Naive B cell (primary cell): ENCODE measurements around the gene MTAP. TPM values are rescaled to one million over a fixed set of nuclear protein-coding genes. Genes with fewer than 3 reads are reported as not detected.
A peak's percentile ranks its signal among the peaks of the same experiment; 100 is the strongest.

Source experiments
- ATAC-seq, 2 donors: fragments of 150-1000 bp; cut with Tn5 transposase; 2 replicates each; pipeline ENCODE4 v1.10.0; 2021; ENCODE audit warnings: low read depth in 2 of 2, mild to moderate bottlenecking in 2 of 2, moderate library complexity in 2 of 2
- DNase-seq: peaks from one replicate; pipeline ENCODE4 v3.0.0; 2022
- H3K27ac Mint-ChIP-seq, 6 donors: one replicate each; pipeline ENCODE4 v1.8.0; 2020 to 2022; ENCODE audit warnings: mild to moderate bottlenecking in 6 of 6, mixed read lengths in 6 of 6, moderate library complexity in 5 of 6, inconsistent platforms in 2 of 6
- H3K27me3 Mint-ChIP-seq, 3 donors: one replicate each; pipeline ENCODE4 v1.8.0; 2021 to 2022; ENCODE audit warnings: mixed read lengths in 3 of 3, mild to moderate bottlenecking in 1 of 3
- H3K36me3 Mint-ChIP-seq, 2 donors: one replicate each; pipeline ENCODE4 v1.8.0; 2020 to 2022; ENCODE audit warnings: mixed read lengths in 2 of 2, inconsistent platforms in 1 of 2, mild to moderate bottlenecking in 1 of 2
- H3K4me1 Mint-ChIP-seq, 3 donors: one replicate each; pipeline ENCODE4 v1.8.0; 2020 to 2022; ENCODE audit warnings: mixed read lengths in 3 of 3, inconsistent platforms in 1 of 3, mild to moderate bottlenecking in 1 of 3, moderate library complexity in 1 of 3
- H3K4me3 Mint-ChIP-seq, 8 donors: one replicate each; pipeline ENCODE4 v1.8.0; 2020 to 2022; ENCODE audit warnings: mild to moderate bottlenecking in 8 of 8, mixed read lengths in 8 of 8, moderate library complexity in 8 of 8, inconsistent platforms in 2 of 8
- H3K9me3 Mint-ChIP-seq, 7 donors: one replicate each; pipeline ENCODE4 v1.8.0; 2020 to 2022; ENCODE audit warnings: mixed read lengths in 7 of 7, mild to moderate bottlenecking in 5 of 7, inconsistent platforms in 2 of 7, moderate library complexity in 1 of 7
- polyA plus RNA-seq, 6 donors: library from polyadenylated mRNA; unstranded; fragments of 300-500 nt; fragmentation: Illumina TruSeq; gene quantifications; one replicate each; pipeline ENCODE4 v1.2.3, GENCODE V29; 2021; ENCODE audit warnings: low read depth in 6 of 6

The MTAP gene
- 10 to 100 TPM; 12.1 to 24.3 (median 18.1) TPM for polyA plus RNA-seq

DNA sequence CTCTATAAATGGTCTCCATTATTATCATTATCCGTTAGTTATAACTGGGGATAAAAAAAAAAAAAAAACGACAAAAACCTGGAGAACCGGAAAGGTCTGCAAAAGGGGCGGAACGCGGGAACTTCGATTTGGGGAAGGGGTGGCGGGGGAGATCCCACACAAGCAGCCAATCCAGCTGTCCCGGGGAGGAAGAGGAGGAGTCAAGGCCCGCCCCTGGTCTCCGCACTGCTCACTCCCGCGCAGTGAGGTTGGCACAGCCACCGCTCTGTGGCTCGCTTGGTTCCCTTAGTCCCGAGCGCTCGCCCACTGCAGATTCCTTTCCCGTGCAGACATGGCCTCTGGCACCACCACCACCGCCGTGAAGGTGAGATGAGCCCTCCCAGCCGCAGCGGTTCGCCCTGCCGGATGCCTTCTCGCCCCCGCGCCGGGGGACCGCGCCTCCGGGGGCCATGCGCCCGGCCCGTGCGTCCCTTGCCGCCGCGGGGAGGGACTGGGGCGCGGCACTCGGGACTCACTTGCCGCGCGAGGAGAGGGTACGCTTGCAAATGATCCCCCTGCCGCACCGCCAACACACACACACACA is at the start of gene MTAP:
Gene MTAP, plus strand, starts transcription at position 219 of the 583 bp plus-strand sequence. Its CDS starts 113 bp downstream, at position 332.
- peak; percentile 66 for DNase-seq
- peaks cover 5 to 11% (median 11%) of the 10 kb centered on the region in 3 donors for H3K27me3 Mint-ChIP-seq
- H3K4me3 Mint-ChIP-seq = peak within 1 kb of the TSS; percentile 96 to 100 (median 100)
- peak within 1 kb of the TSS; percentile 89 to 99 (median 96) for H3K27ac Mint-ChIP-seq
- H3K9me3 Mint-ChIP-seq = no peaks in the 10 kb centered on the region
- H3K36me3 Mint-ChIP-seq = no peaks in the 10 kb centered on the region
- H3K4me1 Mint-ChIP-seq = peaks cover 27 to 54% (median 52%) of the 10 kb centered on the region in 3 donors
- peak; percentile 78 to 83 for ATAC-seq

DNA sequence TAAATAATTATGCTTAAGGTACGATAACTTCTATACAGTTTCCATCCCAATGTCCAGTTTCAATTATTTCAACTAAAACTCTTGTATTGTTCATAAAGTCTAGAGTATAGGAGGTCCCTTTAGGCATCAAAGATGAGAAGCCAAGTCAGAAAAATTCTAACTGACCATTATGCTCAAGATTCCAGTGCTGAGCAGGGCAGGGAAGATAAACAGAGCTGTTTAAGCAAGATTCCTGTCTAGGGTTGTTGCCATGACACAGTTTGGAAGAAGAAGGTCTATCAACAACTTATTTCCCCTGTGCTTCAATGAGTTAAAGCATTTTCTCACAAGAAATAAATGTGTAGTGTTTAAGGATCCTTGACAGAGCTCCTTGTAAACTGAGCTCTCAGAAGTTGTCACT is 48.9 kb upstream of the MTAP start:
- Mint-ChIP-seq H3K9me3 (peaks cover 0 to 4% (median 0%) of the 10 kb centered on the region in 7 donors), H3K4me3 (no peak overlapping the region), H3K36me3 (no peaks in the 10 kb centered on the region), H3K27me3 (peaks cover 25 to 43% (median 33%) of the 10 kb centered on the region in 3 donors), H3K27ac (no peak overlapping the region), H3K4me1 (no peaks in the 10 kb centered on the region)
- no peak for ATAC-seq
- DNase-seq = no peak

DNA sequence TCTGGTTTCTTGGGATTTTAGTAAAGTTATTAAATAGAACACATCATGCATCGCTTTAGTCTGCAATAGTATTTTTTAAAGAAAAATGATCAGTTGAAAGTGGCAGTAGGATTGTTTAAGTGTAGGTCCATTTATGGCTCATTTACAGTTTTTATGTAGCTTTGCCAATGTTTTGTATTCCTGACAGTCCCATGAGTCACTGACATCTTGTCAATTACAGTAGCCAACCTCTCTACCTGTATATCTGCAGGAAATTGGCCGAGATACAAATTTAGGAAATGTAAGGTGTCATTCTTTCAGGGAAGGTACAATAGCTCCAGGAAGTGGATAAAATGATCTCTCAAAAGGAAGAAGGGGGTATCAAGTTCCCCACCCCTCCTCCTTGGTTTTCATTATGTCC is 47.7 kb upstream of the MTAP start:
- peaks cover 0 to 4% (median 0%) of the 10 kb centered on the region in 7 donors for H3K9me3 Mint-ChIP-seq
- H3K27ac Mint-ChIP-seq = no peak overlapping the region
- H3K4me3 Mint-ChIP-seq = no peak overlapping the region
- H3K36me3 Mint-ChIP-seq = no peaks in the 10 kb centered on the region
- DNase-seq (no peak), ATAC-seq (no peak)
- peaks cover 33 to 40% (median 34%) of the 10 kb centered on the region in 3 donors for H3K27me3 Mint-ChIP-seq
- H3K4me1 Mint-ChIP-seq = no peaks in the 10 kb centered on the region

DNA sequence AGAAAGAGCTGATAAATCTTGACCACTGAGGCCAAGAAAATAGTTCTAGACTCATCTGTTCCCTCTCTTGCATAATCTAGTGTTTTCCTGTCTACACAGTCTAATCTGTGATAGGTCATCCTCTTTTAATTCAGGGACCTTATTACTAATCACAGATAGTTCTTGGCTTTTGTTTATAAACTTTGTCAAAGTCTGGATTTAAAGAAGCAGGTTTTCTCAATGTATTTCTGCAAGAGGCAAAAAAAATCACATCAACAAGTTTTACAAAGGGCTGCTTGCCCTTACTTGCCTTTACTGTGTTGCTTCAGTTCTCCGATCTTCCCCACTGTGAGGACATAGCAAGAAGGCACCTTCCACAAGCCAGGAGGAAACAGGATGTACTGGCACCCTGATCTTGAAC is 43.9 kb upstream of the MTAP start:
- Mint-ChIP-seq H3K4me3 (no peak overlapping the region), H3K4me1 (no peaks in the 10 kb centered on the region), H3K27me3 (peaks cover 42 to 43% (median 43%) of the 10 kb centered on the region in 3 donors), H3K27ac (no peak overlapping the region), H3K9me3 (peaks cover 0 to 4% (median 0%) of the 10 kb centered on the region in 7 donors), H3K36me3 (no peaks in the 10 kb centered on the region)
- ATAC-seq = no peak
- no peak for DNase-seq

DNA sequence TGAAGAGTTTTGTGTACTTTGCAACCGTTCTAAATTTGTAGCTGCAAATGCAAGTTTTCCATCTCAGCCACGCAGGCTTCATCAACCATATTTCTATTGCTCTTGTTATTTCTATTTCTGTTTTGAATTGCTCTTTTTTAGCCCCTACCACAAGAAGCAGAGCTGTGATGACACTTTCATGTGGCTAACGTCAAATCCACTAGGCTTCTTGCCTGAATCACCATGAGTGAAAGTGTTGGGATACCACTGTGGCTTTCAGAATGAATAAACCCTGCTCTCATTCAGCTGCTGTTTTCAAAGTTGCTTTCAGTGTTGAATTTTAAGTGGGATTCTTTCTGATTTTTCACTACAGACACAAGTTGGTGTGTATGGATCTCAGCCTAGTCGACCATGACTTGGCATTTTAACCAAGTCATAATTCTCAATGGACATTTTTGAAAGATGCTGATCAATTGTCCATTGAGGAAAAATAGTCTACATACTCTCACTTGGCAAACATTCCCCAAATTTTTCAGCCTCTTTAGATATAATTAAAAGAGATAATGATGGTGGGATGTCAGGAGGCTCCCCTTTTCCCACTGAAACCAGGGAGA is 41.0 kb upstream of the MTAP start:
- H3K9me3 Mint-ChIP-seq = peaks cover 0 to 3% (median 0%) of the 10 kb centered on the region in 7 donors
- H3K4me3 Mint-ChIP-seq = no peak overlapping the region
- no peaks in the 10 kb centered on the region for H3K4me1 Mint-ChIP-seq
- peaks cover 25 to 38% (median 31%) of the 10 kb centered on the region in 3 donors for H3K27me3 Mint-ChIP-seq
- no peak overlapping the region for H3K27ac Mint-ChIP-seq
- H3K36me3 Mint-ChIP-seq = no peaks in the 10 kb centered on the region
- DNase-seq (no peak), ATAC-seq (no peak)

DNA sequence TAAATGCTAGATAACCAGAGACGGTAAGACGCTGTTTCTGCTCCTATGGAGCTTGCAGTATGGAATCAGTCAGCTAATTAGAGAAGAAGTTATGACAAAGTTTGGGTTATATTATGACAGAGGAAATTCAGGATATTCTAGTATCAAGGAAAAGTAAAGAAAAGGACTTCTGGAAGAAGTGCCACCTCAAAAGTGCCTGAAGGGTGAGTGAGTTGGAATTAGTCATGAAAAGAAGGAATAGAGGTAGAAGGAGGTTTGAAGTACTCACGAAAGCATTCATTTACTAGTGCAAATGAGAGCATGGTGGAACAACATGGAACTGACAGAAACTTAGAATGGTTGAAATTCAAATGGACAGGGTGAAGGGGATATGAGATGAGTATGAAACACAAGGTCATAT is 40.4 kb upstream of the MTAP start:
- peaks cover 0 to 3% (median 0%) of the 10 kb centered on the region in 7 donors for H3K9me3 Mint-ChIP-seq
- ATAC-seq = no peak

DNA sequence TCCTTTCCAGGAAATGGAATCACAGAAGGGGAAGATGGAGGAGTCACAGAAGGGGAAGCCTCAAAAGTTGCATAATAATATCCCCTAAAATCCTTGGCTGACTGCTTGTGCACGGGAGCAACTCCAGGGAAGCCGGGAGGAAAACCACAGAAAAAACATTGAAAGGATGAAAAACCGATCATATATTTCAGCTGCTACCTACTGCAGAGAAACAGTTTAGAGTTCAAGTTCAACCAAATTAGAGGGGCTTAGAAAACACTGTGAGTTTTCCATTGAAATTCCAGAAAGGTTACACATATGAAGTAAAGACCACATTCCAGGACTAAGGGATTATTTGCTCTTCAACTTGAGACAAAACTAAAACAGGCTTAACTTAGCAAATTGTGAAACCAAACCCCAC is 37.6 kb upstream of the MTAP start:
- Mint-ChIP-seq H3K27me3 (peaks cover 16 to 35% (median 28%) of the 10 kb centered on the region in 3 donors), H3K36me3 (no peaks in the 10 kb centered on the region), H3K4me3 (no peak overlapping the region), H3K4me1 (no peaks in the 10 kb centered on the region), H3K9me3 (peaks cover 0 to 3% (median 0%) of the 10 kb centered on the region in 7 donors), H3K27ac (no peak overlapping the region)
- ATAC-seq (no peak), DNase-seq (no peak)

More for the DNA sequence above, 40.4 kb upstream of the MTAP start:
- no peak for DNase-seq
- Mint-ChIP-seq H3K27me3 (peaks cover 22 to 35% (median 26%) of the 10 kb centered on the region in 3 donors), H3K4me1 (no peaks in the 10 kb centered on the region), H3K36me3 (no peaks in the 10 kb centered on the region), H3K4me3 (no peak overlapping the region), H3K27ac (no peak overlapping the region)

DNA sequence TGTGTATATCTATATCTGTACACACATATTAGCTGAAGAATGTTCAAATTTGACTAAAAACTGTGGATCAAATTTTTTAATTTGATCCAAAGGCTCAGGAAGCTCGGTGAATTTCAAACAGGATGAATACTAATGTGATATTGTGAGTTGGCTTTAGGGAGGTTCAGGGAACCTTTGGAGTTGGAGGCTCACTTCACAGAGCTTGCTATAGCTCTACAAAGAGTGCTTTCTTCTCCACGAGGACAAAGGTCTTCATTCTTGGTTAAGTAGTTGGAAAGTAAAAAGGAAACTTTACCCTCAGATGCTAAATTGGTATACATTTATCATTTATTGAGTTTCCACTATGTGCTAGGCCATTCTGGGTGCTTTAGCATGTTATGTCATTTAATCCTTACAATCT is 36.3 kb upstream of the MTAP start:
- Mint-ChIP-seq H3K27me3 (peaks cover 15 to 33% (median 27%) of the 10 kb centered on the region in 3 donors), H3K4me3 (no peak overlapping the region), H3K36me3 (no peaks in the 10 kb centered on the region), H3K4me1 (no peaks in the 10 kb centered on the region), H3K9me3 (peaks cover 0 to 3% (median 0%) of the 10 kb centered on the region in 7 donors), H3K27ac (no peak overlapping the region)
- DNase-seq (no peak), ATAC-seq (no peak)

DNA sequence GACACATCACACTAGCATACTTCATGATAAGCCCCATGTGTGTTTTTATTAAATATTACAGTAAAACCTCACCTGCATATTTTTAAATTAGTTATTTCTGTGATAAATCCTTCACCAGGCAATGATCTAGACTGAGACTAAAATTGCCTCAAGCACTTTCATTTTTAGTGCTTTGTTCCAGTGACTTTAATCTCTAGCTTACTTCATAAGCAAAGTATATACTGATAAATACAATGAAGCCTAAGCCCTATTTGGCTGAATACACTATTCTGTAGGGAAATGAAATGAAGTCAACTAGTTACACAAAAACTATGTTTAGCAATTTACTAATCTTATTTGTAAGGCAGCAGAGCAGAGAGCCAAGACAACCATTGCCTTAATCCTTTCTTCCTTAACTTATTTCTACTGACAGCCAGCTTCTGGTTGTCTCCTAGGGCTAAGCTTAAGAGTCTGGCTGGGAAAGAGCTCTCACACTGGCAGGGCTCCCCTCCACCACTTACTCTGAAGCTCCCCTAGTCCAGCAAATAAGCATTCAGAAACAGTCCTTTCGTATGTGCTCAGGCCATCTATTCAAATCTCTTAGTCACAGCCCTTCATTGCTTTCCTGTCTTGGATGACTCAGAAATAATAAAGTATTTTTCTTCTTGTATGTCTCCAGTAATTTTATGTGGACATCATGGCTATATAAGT is 31.4 kb upstream of the MTAP start:
- no peak for ATAC-seq
- no peak for DNase-seq
- H3K9me3 Mint-ChIP-seq = no peaks in the 10 kb centered on the region
- H3K27me3 Mint-ChIP-seq = peaks cover 0 to 14% (median 9%) of the 10 kb centered on the region in 3 donors
- no peaks in the 10 kb centered on the region for H3K4me1 Mint-ChIP-seq
- no peak overlapping the region for H3K27ac Mint-ChIP-seq
- no peak overlapping the region for H3K4me3 Mint-ChIP-seq
- no peaks in the 10 kb centered on the region for H3K36me3 Mint-ChIP-seq

DNA sequence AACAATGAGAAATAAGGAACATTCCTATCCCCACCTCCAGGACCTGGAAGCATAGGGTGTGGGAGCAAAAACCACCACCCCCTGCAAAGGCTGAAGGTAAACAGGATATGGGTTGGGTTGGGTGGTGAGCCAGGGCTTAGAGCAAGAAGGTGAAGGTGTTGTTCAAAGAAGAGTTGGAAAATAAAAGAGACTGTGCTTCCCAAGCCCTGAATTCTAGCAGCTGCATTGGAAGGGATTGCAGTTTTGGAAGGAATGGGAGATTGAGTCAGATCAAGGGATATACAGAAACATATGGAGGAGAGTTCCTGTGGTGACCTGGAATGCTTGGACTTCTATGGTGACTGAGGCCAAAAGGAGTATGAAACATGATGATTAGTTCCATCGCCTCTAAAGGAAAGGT is 24.7 kb upstream of the MTAP start:
- no peak for ATAC-seq
- no peaks in the 10 kb centered on the region for H3K4me1 Mint-ChIP-seq

DNA sequence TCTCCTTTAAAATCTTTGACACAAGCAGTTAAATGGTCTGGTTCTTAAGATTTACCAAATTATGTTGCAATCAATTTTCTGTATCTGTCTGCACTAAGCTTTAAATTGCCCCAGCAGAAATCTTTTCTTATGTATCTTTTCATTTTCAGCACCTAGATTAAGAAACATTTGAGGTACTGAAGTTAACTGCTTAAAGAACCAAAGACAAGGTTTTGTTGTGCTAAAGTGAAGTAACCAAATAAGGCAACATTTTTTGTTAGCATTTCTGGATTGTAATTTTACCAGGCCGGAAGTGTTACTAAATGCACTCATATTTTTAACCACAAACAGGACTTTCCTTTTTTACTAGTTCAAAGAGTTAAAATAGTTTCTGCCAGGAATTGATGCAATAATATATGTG is 24.1 kb upstream of the MTAP start:
- DNase-seq (no peak), ATAC-seq (no peak)
- no peaks in the 10 kb centered on the region for H3K27me3 Mint-ChIP-seq
- H3K27ac Mint-ChIP-seq = no peak overlapping the region
- no peaks in the 10 kb centered on the region for H3K4me1 Mint-ChIP-seq
- no peak overlapping the region for H3K4me3 Mint-ChIP-seq
- no peaks in the 10 kb centered on the region for H3K9me3 Mint-ChIP-seq
- H3K36me3 Mint-ChIP-seq = no peaks in the 10 kb centered on the region

More for the DNA sequence above, 24.7 kb upstream of the MTAP start:
- Mint-ChIP-seq H3K9me3 (no peaks in the 10 kb centered on the region), H3K27me3 (no peaks in the 10 kb centered on the region), H3K36me3 (no peaks in the 10 kb centered on the region), H3K27ac (no peak overlapping the region), H3K4me3 (no peak overlapping the region)
- no peak for DNase-seq

DNA sequence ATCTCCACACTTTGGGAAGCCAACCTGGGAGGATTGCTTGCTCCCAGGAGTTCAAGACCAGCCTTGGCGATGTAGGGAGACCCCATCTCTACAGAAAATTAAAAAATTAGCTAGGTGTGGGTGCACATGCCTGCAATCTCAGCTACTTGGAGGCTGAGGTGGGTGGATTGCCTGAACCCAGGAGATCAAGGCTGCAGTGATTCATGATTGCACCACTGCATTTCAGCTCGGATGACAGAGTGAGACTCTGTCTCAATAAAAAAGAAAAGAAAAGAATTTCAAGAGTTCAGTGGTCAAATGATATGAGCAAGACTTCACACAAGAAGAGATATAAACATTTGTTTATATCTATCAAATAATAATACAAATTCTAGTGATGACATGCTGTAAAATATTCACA is 23.0 kb upstream of the MTAP start:
- Mint-ChIP-seq H3K27ac (no peak overlapping the region), H3K36me3 (no peaks in the 10 kb centered on the region), H3K27me3 (peaks cover 0 to under 1% (median 0%) of the 10 kb centered on the region in 3 donors), H3K4me1 (no peaks in the 10 kb centered on the region), H3K9me3 (no peaks in the 10 kb centered on the region), H3K4me3 (no peak overlapping the region)
- ATAC-seq = no peak
- DNase-seq = no peak

DNA sequence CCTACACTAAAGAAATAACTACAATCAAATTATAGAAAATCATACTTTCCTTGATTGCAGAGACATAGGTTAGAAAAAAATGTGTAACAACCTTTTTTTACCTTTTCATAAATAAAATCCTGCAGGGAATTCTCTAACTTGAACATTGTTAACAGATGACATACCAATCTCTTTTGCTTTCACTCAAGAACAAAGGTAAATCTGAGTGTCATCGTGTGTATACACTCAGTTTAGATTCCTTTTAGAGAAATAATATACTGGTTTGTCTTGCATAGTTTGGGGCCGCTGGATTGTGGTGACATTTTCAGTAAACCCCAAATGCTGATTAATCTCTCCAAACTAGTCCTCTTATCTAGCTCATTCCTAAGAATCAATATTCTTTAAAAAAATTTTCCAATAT is 20.8 kb upstream of the MTAP start:
- H3K27me3 Mint-ChIP-seq = peaks cover 0 to 8% (median 2%) of the 10 kb centered on the region in 3 donors
- no peak for DNase-seq
- no peaks in the 10 kb centered on the region for H3K4me1 Mint-ChIP-seq
- ATAC-seq = no peak
- H3K27ac Mint-ChIP-seq = no peak overlapping the region
- no peak overlapping the region for H3K4me3 Mint-ChIP-seq
- no peaks in the 10 kb centered on the region for H3K9me3 Mint-ChIP-seq
- no peaks in the 10 kb centered on the region for H3K36me3 Mint-ChIP-seq

DNA sequence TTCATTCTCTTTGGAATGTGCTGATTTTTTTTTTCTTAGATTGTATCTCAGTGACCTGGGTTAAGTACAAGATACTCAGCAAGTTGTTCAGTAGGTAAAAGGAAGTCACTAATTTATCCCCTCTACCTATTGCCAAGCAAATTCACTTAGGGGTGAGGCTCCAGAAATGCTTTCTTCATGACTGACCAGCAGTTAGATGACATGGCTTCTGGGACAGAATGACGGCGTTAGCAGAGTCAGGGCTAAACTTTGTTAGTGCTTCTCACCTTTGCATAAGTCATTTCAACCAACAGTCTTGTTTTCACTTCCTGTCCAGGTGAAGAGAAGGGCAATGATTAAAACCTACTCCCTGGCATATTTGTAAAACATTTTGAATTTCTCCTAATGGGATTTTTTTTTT is 20.2 kb upstream of the MTAP start:
- Mint-ChIP-seq H3K27me3 (peaks cover 0 to 8% (median 7%) of the 10 kb centered on the region in 3 donors), H3K27ac (no peak overlapping the region), H3K36me3 (no peaks in the 10 kb centered on the region), H3K9me3 (no peaks in the 10 kb centered on the region), H3K4me3 (no peak overlapping the region), H3K4me1 (no peaks in the 10 kb centered on the region)
- ATAC-seq (no peak), DNase-seq (no peak)
